ENCODE measurements around the gene LEKR1.

LEKR1 gene

GRCh38 chr3:157086060-157086750, 260.1 kb downstream of the LEKR1 start:
- no peak for DNase-seq

- no peak for DNase-seq
Measured at GRCh38 chr3:157086775-157087174, 260.6 kb downstream of the LEKR1 start.

GRCh38 chr3:157087373-157087772, 261.2 kb downstream of the LEKR1 start:
- no peak for DNase-seq

- DNase-seq, result no peak
Measured at GRCh38 chr3:157087780-157088600, 261.8 kb downstream of the LEKR1 start.

GRCh38 chr3:157088601-157089454, 262.7 kb downstream of the LEKR1 start:
- DNase-seq, result peak; percentile 95

- DNase-seq, result peak; percentile 80 to 97
Measured at GRCh38 chr3:157089455-157090221, 263.5 kb downstream of the LEKR1 start.

GRCh38 chr3:157091083-157091833, 265.1 kb downstream of the LEKR1 start:
- DNase-seq, result peak; percentile 56 to 79

- DNase-seq, result no peak
Measured at GRCh38 chr3:157092230-157092629, 266.1 kb downstream of the LEKR1 start.

GRCh38 chr3:157093096-157093495, 266.9 kb downstream of the LEKR1 start:
- DNase-seq, result no peak

GRCh38 chr3:157094301-157094700, 268.1 kb downstream of the LEKR1 start:
- no peak for DNase-seq

GRCh38 chr3:157094751-157095480, 268.8 kb downstream of the LEKR1 start:
- DNase-seq, result no peak
